HepG2 (cell line): ENCODE data around the gene MRI1. TPM values are rescaled to one million over a fixed set of nuclear protein-coding genes. Genes with fewer than 3 reads are reported as not detected.

Source experiments
- BCL6 ChIP-seq: IDR thresholded peaks from 2 replicates; pipeline ENCODE4 v1.6.1; 2016; ENCODE audit warnings: missing genetic modification reagents, missing compliant biosample characterization
- CEBPB ChIP-seq: IDR thresholded peaks from 2 replicates; pipeline ENCODE4 v1.6.1; 2011; ENCODE audit warnings: low read depth, low read length, improper control_type of control experiment, borderline replicate concordance
- LCORL ChIP-seq, 2 experiments: fragments of 450-650 bp in 1 of 2; sonication (generic) in 1 of 2; formaldehyde crosslinking in 1 of 2; IDR thresholded peaks; 2 replicates each; pipeline versions ENCODE4 v1.5.0 to v1.6.1; 2017 to 2020; ENCODE audit warnings: antibody characterized with exemption in 1 of 2, missing genetic modification reagents in 1 of 2
- NCOA5 ChIP-seq: sonication (generic); formaldehyde crosslinking; IDR thresholded peaks from 2 replicates; pipeline ENCODE4 v1.4.0; 2020; ENCODE audit warnings: missing genetic modification reagents
- PRMT3 ChIP-seq: sonication (generic); formaldehyde crosslinking; IDR thresholded peaks from 2 replicates; pipeline ENCODE4 v1.8.1; 2022; ENCODE audit warnings: low read depth, mild to moderate bottlenecking, moderate library complexity, missing genetic modification reagents, borderline replicate concordance
- SMC3 ChIP-seq: IDR thresholded peaks from 2 replicates; pipeline ENCODE4 v1.6.1; 2011; ENCODE audit warnings: low read length, improper control_type of control experiment
- SRSF1 ChIP-seq: fragments of 200-400 bp; formaldehyde crosslinking; optimal IDR thresholded peaks from 2 replicates; pipeline ENCODE3; 2017; ENCODE audit warnings: mild to moderate bottlenecking, low read depth, low read length, moderate library complexity
- SSRP1 ChIP-seq: IDR thresholded peaks from 2 replicates; pipeline ENCODE4 v1.6.1; 2016; ENCODE audit warnings: control low read depth
- TCF12 ChIP-seq, 2 experiments: fragments of 450-650 bp in 1 of 2; sonication (generic) in 1 of 2; formaldehyde crosslinking in 1 of 2; IDR thresholded peaks; 2 replicates each; pipeline versions ENCODE4 v1.6.1 to v1.8.0; 2017 to 2022; ENCODE audit warnings: antibody characterized with exemption in 1 of 2, mild to moderate bottlenecking in 1 of 2, missing genetic modification reagents in 1 of 2, moderate library complexity in 1 of 2
- ZBTB7B ChIP-seq: sonication (generic); formaldehyde crosslinking; IDR thresholded peaks from 2 replicates; pipeline ENCODE4 v1.4.0; 2020; ENCODE audit warnings: missing genetic modification reagents
- ZKSCAN1 ChIP-seq: fragments of 150-350 bp; IDR thresholded peaks from 2 replicates; pipeline ENCODE4 v1.6.1; 2014; ENCODE audit warnings: low read length
- ZNF547 ChIP-seq: sonication (generic); formaldehyde crosslinking; IDR thresholded peaks from 2 replicates; pipeline ENCODE4 v1.5.1; 2020; ENCODE audit warnings: mild to moderate bottlenecking, missing genetic modification reagents
- polyA plus RNA-seq, 8 experiments: library from polyadenylated mRNA; depleted of rRNA in 3 of 8; stranded (reverse) in 7 of 8; unstranded in 1 of 8; fragments of >200 nt; fragmentation: Illumina TruSeq in 4 of 8; extraction: Trizol in 4 of 8; gene quantifications; 2 replicates each; pipeline versions ENCODE4 v1.2.1 to v1.2.3, GENCODE V29; 2011 to 2016; ENCODE audit warnings: low read depth in 4 of 8, missing spikeins in 1 of 8, mixed read lengths in 1 of 8; ENCODE audit not compliant: insufficient read depth in 1 of 8
- total RNA-seq, 5 experiments: library from RNA; depleted of rRNA; stranded (reverse); fragments of >200 nt; fragmentation: Illumina TruSeq; extraction: Trizol; gene quantifications; 2 replicates each; pipeline ENCODE4 v1.2.3, GENCODE V29; 2016; ENCODE audit warnings: low read depth in 1 of 5
- TF ChIP-seq, protein P1 (sequence below), 2 experiments: fragments of 450-650 bp in 1 of 2; sonication (generic) in 1 of 2; formaldehyde crosslinking; IDR thresholded peaks; 2 replicates each; pipeline versions ENCODE4 v1.5.0 to v1.8.0; 2020 to 2022; ENCODE audit warnings: mild to moderate bottlenecking in 1 of 2, missing genetic modification reagents in 1 of 2
- TF ChIP-seq, protein P2 (sequence below): sonication (generic); formaldehyde crosslinking; IDR thresholded peaks from 2 replicates; pipeline ENCODE4 v1.4.0; 2020; ENCODE audit warnings: mild to moderate bottlenecking, missing genetic modification reagents
- TF ChIP-seq, protein P3 (sequence below): IDR thresholded peaks from 2 replicates; pipeline ENCODE4 v1.6.1; 2018; ENCODE audit warnings: missing genetic modification reagents, mild to moderate bottlenecking, missing compliant biosample characterization
- TF ChIP-seq, protein P4 (sequence below): sonication (generic); formaldehyde crosslinking; IDR thresholded peaks from 2 replicates; pipeline ENCODE4 v1.4.0; 2020; ENCODE audit warnings: missing genetic modification reagents

Gene MRI1
- total and polyA plus RNA-seq, 2 of the 13 experiments (the other 11 are each of a cell fraction or from before 2014, with no cell fraction given): 20.1 to 20.6 TPM

DNA sequence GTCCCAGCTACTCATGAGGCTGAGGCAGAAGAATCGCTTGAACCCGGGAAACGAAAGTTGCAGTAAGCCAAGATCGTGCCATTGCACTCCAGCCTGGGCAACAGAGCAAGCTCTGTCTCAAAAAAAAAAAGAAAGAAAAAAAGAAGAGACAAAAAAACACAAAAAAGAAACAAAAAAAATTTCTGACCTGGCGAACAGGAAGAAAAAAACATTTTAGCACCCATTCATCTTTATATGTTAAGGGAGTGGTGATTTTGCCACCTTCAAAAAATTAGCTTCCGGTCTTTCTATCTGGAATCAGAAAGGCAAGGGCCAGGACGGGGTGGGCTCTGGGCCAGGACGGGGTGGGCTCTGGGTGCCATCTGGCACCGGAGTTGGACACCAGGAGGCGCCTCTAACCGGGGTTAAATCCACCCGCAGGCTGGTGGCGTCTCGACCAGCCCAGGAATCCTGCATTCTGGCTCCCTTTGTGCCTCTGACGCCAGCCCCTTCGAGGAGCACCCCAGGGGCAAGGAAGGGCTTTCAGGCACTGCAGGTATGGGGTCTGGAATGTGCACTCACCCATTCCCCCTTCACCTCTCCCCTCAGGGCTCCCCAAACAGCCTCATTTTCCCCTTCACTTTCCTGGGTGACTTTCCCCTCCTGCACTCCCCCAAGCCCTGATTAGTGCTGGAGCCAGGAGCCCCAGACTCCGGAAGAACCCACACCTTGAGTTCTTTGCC, 20.6 kb downstream of the MRI1 start (continued):
- TF ChIP-seq, protein P1, sequence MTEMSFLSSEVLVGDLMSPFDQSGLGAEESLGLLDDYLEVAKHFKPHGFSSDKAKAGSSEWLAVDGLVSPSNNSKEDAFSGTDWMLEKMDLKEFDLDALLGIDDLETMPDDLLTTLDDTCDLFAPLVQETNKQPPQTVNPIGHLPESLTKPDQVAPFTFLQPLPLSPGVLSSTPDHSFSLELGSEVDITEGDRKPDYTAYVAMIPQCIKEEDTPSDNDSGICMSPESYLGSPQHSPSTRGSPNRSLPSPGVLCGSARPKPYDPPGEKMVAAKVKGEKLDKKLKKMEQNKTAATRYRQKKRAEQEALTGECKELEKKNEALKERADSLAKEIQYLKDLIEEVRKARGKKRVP (CRISPR knock-in tag; IDR thresholded peaks at IDR 0.05): no peak
- no peak for TF ChIP-seq BCL6 (CRISPR knock-in tag)
- peak; percentile 51; the same call in 1 of the 2 replicates for TF ChIP-seq SMC3
- TF ChIP-seq, protein P2, sequence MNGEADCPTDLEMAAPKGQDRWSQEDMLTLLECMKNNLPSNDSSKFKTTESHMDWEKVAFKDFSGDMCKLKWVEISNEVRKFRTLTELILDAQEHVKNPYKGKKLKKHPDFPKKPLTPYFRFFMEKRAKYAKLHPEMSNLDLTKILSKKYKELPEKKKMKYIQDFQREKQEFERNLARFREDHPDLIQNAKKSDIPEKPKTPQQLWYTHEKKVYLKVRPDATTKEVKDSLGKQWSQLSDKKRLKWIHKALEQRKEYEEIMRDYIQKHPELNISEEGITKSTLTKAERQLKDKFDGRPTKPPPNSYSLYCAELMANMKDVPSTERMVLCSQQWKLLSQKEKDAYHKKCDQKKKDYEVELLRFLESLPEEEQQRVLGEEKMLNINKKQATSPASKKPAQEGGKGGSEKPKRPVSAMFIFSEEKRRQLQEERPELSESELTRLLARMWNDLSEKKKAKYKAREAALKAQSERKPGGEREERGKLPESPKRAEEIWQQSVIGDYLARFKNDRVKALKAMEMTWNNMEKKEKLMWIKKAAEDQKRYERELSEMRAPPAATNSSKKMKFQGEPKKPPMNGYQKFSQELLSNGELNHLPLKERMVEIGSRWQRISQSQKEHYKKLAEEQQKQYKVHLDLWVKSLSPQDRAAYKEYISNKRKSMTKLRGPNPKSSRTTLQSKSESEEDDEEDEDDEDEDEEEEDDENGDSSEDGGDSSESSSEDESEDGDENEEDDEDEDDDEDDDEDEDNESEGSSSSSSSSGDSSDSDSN (CRISPR knock-in tag): peak; percentile 29; the same call in 1 of the 2 replicates
- no peak for TF ChIP-seq PRMT3
- TF ChIP-seq ZNF547 (CRISPR knock-in tag): no peak
- no peak for TF ChIP-seq LCORL (IDR thresholded peaks at IDR 0.05)
- TF ChIP-seq LCORL (CRISPR knock-in tag; IDR thresholded peaks at IDR 0.05): no peak
- no peak for TF ChIP-seq CEBPB
- TF ChIP-seq TCF12 (IDR thresholded peaks at IDR 0.05): no peak
- no peak for TF ChIP-seq TCF12 (CRISPR knock-in tag; IDR thresholded peaks at IDR 0.05)
- peak; percentile 92 for TF ChIP-seq ZBTB7B
- TF ChIP-seq, protein P3, sequence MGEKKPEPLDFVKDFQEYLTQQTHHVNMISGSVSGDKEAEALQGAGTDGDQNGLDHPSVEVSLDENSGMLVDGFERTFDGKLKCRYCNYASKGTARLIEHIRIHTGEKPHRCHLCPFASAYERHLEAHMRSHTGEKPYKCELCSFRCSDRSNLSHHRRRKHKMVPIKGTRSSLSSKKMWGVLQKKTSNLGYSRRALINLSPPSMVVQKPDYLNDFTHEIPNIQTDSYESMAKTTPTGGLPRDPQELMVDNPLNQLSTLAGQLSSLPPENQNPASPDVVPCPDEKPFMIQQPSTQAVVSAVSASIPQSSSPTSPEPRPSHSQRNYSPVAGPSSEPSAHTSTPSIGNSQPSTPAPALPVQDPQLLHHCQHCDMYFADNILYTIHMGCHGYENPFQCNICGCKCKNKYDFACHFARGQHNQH: peak; percentile 30; the same call in 1 of the 2 replicates
- TF ChIP-seq, protein P4, sequence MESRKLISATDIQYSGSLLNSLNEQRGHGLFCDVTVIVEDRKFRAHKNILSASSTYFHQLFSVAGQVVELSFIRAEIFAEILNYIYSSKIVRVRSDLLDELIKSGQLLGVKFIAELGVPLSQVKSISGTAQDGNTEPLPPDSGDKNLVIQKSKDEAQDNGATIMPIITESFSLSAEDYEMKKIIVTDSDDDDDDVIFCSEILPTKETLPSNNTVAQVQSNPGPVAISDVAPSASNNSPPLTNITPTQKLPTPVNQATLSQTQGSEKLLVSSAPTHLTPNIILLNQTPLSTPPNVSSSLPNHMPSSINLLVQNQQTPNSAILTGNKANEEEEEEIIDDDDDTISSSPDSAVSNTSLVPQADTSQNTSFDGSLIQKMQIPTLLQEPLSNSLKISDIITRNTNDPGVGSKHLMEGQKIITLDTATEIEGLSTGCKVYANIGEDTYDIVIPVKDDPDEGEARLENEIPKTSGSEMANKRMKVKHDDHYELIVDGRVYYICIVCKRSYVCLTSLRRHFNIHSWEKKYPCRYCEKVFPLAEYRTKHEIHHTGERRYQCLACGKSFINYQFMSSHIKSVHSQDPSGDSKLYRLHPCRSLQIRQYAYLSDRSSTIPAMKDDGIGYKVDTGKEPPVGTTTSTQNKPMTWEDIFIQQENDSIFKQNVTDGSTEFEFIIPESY (CRISPR knock-in tag): no peak
- no peak for TF ChIP-seq SRSF1
- no peak for TF ChIP-seq ZKSCAN1
- no peak for TF ChIP-seq SSRP1 (CRISPR knock-in tag)
- TF ChIP-seq NCOA5 (CRISPR knock-in tag): no peak
